PC-9 (cell line): ENCODE measurements around the gene SETBP1.

ENCODE experiments used
- CTCF ChIP-seq: fragments of 200-600 bp; sonication (generic); conservative IDR thresholded peaks from 2 replicates; pipeline ENCODE4 v1.6.1; 2017; ENCODE audit warnings: mixed run types, antibody characterized with exemption, mild to moderate bottlenecking, moderate library complexity
- EZH2 ChIP-seq: fragments of 200-600 bp; sonication (generic); IDR thresholded peaks from 2 replicates; pipeline ENCODE4 v1.8.0; 2017; ENCODE audit warnings: antibody characterized with exemption, low read depth

GRCh38 chr18:44691148-44691925 lies 10.6 kb downstream of the SETBP1 start:
- TF ChIP-seq EZH2: no peak
- TF ChIP-seq CTCF: no peak
